Inferior parietal cortex (tissue), 1 donor: ENCODE results near the gene ARFIP1.
A peak's percentile ranks its signal among the peaks of the same experiment; 100 is the strongest.
"Not testable (repeated sequence)": the region's sequence is repeated elsewhere in the genome, so short reads cannot be mapped to it uniquely, and the experiment has no call there.

Experiments
- DNase-seq: peaks from one replicate; pipeline ENCODE4 v3.0.0-alpha.2; 2016; ENCODE audit errors: extremely low spot score

ARFIP1 gene

DNA sequence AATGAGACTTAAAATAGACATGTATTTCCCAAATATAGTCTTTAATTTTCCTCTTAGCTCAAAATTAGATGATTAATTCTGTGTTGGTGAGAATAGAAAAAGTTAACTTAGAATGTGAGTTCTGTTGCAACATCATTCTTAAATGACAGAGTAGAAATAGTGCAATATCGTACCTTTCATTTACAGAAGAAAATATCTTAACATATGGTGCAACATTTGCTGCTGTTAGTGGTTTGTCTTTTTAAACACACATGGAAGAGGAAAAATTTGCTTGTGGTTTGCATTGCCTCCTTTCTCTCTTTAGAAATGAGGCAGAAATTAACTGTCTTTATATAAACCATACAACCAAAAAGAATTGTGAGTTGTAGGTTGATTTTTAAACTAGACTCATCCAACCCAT, 117.1 kb downstream of the ARFIP1 start:
- DNase-seq, result no peak

DNA sequence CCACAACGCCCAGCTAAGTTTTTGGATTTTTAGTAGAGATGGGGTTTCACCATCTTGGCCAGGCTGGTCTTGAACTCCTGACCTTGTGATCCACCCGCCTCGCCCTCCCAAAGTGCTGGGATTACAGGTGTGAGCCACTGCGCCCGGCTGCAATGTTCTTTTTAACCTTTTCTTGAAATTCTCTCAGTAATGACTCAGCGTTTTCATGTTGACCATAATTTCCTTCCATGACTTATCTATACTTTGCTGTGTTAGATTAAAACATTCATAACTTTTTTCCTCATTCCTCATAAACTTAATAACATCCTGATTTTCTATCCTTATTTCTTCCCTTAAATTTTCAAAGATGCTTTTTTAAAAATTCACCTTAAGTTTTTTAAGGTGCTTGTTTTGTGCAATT, 118.4 kb downstream of the ARFIP1 start:
- not testable (repeated sequence) for DNase-seq

DNA sequence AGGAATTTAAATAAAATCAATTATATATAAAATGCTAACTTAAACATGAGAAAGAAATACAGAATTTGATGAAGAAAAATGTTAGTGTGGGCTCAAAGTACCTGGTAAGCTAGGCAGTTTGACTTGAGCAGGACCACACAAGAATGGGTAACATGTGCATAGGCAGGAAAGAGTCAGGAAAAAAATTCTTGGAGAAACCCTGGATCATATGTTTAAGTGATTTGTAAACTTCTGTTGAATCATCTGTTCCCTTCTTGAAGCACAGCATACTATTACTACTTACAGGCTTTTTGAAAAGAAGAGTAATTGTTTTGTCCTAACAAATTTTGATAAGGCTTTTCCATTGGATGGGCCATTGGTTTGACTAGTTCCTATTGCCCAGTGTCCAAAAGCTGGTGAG, 118.9 kb downstream of the ARFIP1 start:
- no peak for DNase-seq

DNA sequence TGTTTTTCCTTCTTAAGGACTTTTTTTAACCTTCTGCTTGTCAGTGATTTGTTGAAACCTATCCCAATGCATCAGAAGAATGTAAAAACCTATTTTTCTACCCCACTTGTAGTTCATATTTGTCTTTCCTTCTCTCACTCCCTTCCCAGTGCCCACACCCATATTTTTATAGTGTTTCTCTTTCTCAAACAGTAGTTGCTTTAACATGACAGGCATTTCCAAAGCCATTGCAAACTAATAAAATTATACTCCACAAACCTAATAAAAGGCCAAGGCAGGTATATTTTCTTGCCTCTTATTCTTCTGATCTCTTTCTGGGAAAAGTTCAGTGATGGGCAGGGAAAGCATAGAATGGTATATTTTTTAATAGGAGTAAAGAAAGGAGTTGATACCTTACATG, 120.6 kb downstream of the ARFIP1 start:
- no peak for DNase-seq

GRCh38 chr4:152901205-152901604, 121.5 kb downstream of the ARFIP1 start:
- peak; percentile 15 for DNase-seq

GRCh38 chr4:152903658-152904057, 123.9 kb downstream of the ARFIP1 start:
- no peak for DNase-seq

DNA sequence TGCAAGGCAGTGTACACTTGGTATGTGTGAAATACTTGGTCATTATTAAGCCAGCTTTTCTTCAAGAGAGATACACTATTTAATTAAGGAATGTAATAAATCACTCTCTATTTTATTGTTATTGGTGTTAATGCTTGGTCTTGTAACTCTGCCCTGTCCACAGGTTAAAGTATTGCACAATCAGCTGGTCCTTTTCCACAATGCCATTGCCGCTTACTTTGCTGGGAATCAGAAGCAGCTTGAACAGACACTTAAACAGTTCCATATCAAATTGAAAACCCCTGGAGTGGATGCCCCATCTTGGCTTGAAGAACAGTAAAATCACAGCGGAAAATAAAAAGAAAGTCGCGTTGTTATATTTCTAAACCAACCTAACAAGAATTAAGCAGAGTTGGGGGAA, 130.1 kb downstream of the ARFIP1 start:
- DNase-seq, result no peak

DNA sequence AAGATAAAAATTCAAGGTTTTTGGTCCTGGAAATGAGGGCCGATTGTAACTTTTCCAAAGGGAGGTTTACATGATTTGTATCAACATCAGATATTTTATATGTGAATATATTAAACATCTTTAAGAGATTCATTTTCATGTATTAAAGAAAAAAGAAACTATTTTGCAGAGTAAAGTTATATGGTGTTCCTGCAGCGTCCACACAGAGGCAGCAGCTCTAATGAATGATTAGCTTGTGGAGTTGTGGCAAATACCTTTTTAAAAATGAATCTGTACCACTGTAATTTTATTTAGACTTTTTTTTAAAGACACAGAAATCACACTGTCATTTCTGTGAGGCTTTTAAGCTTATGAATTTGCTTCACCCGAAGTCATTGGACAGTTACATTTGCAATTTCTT, 130.8 kb downstream of the ARFIP1 start:
- DNase-seq, result no peak

DNA sequence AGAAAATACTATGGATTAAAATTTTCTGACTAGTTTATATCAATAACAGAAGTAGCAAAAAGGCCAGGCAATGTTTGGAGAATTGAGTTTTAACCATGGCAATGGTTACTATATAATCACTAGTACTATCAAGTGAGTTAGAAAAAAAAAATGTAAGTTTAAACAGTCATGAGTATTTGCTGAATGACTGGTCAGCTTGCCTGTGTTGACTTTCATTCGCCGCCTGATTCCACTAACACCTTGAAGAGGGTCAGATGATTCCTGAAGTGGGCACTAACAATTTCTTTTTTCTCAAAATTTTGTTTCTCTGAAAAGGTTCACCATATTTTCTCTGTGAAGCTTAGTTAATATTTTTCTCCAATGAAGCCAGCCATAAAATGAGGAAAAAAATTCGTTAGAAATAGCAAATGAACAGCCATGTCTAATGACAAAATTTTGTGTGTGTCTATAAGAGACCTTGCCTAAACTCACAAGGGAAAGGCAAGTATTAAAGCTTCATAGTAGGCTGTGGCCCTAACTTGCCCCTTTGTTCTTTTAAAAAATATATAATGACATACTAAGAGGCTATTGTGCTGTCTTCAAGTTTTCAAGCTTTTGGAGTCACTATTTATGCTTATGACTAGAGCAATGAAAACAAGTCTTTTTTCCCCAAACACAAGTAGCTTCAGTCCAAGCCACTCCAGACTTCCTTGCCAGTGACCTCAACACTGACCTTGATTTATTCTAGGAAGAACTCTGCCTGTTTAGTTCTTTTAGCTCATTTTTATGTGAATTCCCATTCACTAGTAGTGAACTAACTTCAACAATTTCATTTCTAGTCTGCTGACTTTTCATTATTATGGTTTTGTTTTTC, 138.0 kb downstream of the ARFIP1 start:
- no peak for DNase-seq

- no peak for DNase-seq
Measured at GRCh38 chr4:152919826-152920225, 140.1 kb downstream of the ARFIP1 start.

DNA sequence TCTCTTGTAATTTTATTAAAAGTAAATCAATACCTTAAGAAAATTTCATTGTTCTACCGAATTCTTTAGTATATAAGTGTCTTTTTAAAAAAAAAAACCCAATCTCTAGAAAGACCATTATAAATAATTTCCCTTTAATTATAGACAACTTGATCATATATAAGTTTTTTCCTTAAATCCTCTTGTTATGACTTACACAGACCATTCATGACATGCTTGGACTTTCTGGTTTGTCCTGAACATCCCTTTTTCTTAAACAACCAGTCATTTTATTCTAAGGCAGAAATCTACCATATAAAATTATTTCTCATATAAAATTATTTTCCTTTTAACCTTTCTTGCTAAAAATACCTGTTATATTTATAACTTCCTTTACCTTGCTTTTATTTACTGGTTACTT, 141.0 kb downstream of the ARFIP1 start:
- no peak for DNase-seq

- no peak for DNase-seq
Measured at GRCh38 chr4:152921284-152921683, 141.5 kb downstream of the ARFIP1 start.

DNA sequence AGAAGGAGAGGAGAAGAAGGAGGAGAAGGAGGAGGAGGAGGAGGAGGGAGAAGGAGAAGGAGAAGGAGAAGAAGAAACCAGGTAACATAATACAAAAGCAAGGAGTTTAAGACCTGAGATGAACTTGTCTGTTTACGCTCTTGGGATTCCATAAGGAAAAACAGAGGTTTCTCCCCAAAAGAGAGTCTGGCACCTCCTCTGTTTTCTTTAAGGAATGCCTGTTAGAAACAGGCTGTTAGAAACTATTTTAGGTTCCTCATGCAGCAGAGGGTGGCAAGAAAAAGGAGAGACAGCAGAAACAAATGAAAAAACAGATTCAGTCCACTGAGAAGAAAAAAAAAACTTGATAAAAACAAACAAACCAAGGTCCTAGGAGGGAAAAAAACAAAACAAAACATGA, 146.1 kb downstream of the ARFIP1 start:
- no peak for DNase-seq

DNA sequence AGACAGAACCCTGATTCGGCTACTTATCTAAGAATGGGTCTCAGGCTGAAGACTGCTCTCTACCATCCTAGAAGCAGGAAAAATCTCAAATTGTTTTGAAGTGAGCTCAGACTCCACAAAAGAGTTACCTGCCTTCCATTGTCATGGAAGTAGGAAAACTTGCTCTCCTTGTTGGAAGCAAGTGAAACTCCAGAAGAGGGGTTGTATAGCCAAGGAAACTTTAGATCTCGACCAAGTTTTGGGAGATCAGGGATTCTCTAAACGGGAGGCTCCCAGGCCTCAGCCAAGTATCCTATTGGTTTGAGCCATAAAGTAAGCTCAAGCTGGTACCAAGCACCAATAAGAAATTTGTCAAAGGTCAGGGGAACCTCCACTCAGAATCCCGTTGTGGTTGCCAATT, 147.2 kb downstream of the ARFIP1 start:
- no peak for DNase-seq

DNA sequence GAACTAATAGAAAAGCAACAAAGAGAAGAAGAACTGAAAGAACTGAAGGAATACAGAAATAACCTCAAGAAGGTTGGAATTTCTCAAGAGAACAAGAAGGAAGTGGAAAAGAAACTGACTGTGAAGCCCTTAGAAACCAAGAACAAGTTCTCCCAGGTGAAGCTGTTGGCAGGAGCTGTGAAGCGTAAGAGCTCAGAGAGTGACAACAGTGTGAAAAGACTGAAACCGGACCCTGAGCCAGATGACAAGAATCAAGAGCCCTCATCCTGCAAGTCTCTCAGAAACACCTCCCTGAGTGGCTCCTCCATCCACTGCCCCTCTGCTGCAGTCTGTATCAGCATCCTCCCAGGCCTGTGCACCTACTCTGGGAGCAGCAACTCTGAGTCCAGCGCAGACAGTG, 148.0 kb downstream of the ARFIP1 start:
- no peak for DNase-seq

DNA sequence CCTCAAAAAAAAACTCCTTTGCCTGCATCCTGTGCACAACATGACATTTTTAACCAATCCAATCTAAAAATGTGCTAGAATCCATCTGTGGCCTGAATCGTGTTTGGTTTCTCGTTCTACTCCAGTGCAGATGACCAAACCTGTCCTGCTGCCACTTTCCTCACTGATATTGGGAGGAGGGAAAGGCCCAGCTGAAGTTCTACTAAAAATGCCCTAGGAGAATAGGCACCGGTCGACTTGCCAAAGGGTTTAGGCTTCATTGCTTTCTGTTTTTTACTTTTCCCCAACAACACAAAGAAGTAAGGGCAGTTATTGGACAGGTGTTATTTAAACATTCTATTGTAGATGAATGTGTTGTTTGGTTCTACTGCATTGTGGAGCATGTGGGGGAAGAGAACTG, 148.5 kb downstream of the ARFIP1 start:
- no peak for DNase-seq

DNA sequence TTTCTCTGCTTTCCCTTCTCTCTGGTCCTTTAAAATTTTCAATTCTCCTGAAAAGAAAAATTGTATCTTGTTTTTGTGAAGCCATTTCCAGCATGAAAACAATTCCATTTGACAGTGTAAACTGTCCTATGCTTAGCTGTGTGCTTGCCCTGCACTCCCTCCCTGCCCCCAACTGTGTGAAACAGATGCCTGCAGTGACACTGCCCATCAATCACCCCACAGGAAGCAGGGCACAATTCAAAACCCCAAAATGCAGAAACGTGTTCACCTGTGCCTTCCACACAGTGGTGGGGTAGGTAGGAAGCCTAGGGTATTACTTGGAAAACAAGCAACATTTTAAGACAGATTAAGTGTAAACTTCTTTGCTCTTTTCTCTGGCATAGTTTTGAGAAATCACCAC, 150.1 kb downstream of the ARFIP1 start:
- no peak for DNase-seq

DNA sequence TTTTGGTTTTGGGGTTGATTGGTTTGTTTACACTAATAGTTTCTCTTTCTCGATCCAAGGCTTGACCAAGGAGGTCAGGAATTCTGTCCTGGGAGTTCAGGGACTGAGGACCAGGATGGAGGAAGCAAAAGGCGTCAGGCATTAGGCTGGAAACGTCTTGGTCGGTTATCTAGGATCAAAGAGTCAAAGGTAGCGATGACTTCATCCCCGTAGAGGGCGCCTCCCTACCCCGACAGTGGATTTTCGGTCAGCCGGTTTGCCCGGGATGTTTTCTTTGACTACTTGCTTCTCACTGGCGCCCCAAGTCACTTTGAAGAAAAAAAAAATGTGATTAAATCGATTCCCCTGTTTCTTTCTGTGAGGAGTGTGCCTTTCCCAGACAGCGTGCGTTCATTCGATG, 155.4 kb downstream of the ARFIP1 start:
- DNase-seq, result no peak

- no peak for DNase-seq
Measured at GRCh38 chr4:152935631-152936445, 156.1 kb downstream of the ARFIP1 start, which contains the start of gene FHDC1. TSS of gene FHDC1 (plus strand) at chr4:152936323. CDS start at chr4:152943058, 6,735 bp downstream.

- no peak for DNase-seq
Measured at GRCh38 chr4:152936446-152937335, 156.9 kb downstream of the ARFIP1 start.

DNA sequence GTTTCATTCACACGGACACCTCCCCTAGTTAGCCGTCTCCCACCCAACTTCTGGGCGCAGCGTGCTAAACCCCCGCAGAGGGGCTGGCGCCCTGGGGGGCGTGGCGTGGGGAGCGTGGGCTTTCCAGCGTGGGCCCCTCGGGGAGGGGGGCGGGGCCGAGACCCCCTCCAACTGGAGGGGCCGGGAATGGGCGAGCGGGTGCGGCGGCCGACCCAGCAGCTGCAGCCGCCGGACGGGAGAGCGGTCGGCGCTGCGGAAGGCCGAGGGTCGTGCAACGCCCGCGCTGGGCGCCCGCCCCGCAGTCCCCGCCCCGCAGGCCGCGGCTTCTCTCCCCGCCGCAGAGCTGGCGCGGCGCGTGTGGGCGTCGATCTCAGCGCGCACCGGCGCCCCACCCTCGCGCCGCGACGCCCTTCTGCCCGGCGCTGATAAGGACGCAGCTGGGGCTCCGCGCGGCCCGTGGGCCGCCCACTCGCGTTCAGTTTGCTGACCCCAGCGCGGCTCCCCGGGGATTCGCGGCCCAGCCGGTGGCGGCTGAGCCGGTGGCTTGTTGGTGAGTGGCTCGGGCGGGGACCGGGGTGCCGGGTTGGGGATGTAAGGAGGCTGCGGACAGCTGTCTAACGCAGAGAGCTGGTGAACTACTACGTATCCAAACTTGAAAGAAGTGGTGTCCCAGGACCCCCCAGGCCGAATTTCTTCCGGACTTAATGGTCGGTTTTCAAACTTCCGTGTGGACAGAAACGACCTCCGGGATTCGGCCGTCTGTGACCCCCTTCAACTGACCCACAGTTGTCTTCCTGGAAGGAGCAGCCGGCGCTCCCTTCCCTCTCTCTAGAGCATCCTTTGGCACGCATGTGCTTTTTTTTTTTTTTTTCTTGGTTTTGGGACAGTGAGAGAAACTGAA, 157.8 kb downstream of the ARFIP1 start:
- peak; percentile 27 for DNase-seq
